Heart left ventricle (tissue), 13 donors: ENCODE results near the gene ZNF483.

Experiments
- POLR2A ChIP-seq, 2 donors: fragments of 450-650 bp; IDR thresholded peaks; one replicate each; pipeline ENCODE4 v1.6.1; 2017; ENCODE audit warnings: antibody characterized with exemption in 2 of 2, mild to moderate bottlenecking in 2 of 2, moderate library complexity in 2 of 2
- TF ChIP-seq, protein P1 (sequence below), 12 donors: fragments of 200-600 bp; sonication (generic) in 4 of 12; IDR thresholded peaks; one replicate each; pipeline versions ENCODE4 v1.5.0 to v1.8.0; 2018 to 2022; ENCODE audit warnings: antibody characterized with exemption in 12 of 12, mild to moderate bottlenecking in 5 of 12
- donor health status: ischemic (EF 13 %, LVEDD 7.1; RV severe dilation, severe dysfunction).
- donor health status: DM: no; HTN: yes; CAD: no.
- donor health status: DM: no; HTN: no; CAD: no.
- donor health status: ischemic (EF 25% LVEDD 6.9; RV normal size, moderate dysfunction).
- donor health status: ischemic (EF 25% LVEDD 5.7; RV mildly dilated, moderate dysfunction).
- donor health status: ischemic (EF 35%, LVEDD 5.7; RV mildly dilated, moderate dysfunction).
- donor health status: nonischemic (EF 11% LVEDD 7.7; RV severe dilation, severe dysfunction).
- donor health status: DM: yes; HTN: yes; CAD: no.
- donor health status: PGD.
- donor health status: ischemic (EF 29% LVEDD 5.4; RV normal size, mild dysfunction).
- donor health status: nonischemic (EF 23%, LVEDD 6.1; RV moderate dilation, normal function).

GRCh38 chr9:111516061-111516465 lies 8.9 kb upstream of the ZNF483 start:
- no peak for TF ChIP-seq POLR2A (IDR thresholded peaks at IDR 0.05)
- TF ChIP-seq, protein P1, sequence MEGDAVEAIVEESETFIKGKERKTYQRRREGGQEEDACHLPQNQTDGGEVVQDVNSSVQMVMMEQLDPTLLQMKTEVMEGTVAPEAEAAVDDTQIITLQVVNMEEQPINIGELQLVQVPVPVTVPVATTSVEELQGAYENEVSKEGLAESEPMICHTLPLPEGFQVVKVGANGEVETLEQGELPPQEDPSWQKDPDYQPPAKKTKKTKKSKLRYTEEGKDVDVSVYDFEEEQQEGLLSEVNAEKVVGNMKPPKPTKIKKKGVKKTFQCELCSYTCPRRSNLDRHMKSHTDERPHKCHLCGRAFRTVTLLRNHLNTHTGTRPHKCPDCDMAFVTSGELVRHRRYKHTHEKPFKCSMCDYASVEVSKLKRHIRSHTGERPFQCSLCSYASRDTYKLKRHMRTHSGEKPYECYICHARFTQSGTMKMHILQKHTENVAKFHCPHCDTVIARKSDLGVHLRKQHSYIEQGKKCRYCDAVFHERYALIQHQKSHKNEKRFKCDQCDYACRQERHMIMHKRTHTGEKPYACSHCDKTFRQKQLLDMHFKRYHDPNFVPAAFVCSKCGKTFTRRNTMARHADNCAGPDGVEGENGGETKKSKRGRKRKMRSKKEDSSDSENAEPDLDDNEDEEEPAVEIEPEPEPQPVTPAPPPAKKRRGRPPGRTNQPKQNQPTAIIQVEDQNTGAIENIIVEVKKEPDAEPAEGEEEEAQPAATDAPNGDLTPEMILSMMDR (IDR thresholded peaks at IDR 0.05): no peak
